Astrocyte of the cerebellum (primary cell): ENCODE measurements around the gene AGAP1.

ENCODE experiments used
- DNase-seq: peaks from one replicate; pipeline ENCODE4 v3.0.0-alpha.2; 2011; ENCODE audit warnings: low read depth
- H3K4me3 ChIP-seq: 2 replicates; pipeline ENCODE4 v1.5.1; 2011; ENCODE audit warnings: mild to moderate bottlenecking, low read depth, low read length, moderate library complexity
- in situ Hi-C: cut with HindIII; loops from 2 replicates; pipeline ENCODE4 v1.10.0; 2017; ENCODE audit warnings: low sequenced_read_pairs
- TF ChIP-seq, protein P1 (sequence below): IDR thresholded peaks from 2 replicates; pipeline ENCODE4 v1.5.1; 2012; ENCODE audit warnings: low read length, low read depth, moderate library complexity, mild to moderate bottlenecking; ENCODE audit errors: missing control alignments

The AGAP1 gene

GRCh38 chr2:236106761-236107160, 612.9 kb downstream of the AGAP1 start:
- in situ Hi-C loops = no loop called here
- no peak for DNase-seq
- H3K4me3 ChIP-seq = no peak overlapping the region
- TF ChIP-seq, protein P1, sequence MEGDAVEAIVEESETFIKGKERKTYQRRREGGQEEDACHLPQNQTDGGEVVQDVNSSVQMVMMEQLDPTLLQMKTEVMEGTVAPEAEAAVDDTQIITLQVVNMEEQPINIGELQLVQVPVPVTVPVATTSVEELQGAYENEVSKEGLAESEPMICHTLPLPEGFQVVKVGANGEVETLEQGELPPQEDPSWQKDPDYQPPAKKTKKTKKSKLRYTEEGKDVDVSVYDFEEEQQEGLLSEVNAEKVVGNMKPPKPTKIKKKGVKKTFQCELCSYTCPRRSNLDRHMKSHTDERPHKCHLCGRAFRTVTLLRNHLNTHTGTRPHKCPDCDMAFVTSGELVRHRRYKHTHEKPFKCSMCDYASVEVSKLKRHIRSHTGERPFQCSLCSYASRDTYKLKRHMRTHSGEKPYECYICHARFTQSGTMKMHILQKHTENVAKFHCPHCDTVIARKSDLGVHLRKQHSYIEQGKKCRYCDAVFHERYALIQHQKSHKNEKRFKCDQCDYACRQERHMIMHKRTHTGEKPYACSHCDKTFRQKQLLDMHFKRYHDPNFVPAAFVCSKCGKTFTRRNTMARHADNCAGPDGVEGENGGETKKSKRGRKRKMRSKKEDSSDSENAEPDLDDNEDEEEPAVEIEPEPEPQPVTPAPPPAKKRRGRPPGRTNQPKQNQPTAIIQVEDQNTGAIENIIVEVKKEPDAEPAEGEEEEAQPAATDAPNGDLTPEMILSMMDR = no peak

GRCh38 chr2:236107536-236107935, 613.7 kb downstream of the AGAP1 start:
- TF ChIP-seq, protein P1 = no peak
- no peak for DNase-seq
- in situ Hi-C loops = no loop called here
- no peak overlapping the region for H3K4me3 ChIP-seq

DNA sequence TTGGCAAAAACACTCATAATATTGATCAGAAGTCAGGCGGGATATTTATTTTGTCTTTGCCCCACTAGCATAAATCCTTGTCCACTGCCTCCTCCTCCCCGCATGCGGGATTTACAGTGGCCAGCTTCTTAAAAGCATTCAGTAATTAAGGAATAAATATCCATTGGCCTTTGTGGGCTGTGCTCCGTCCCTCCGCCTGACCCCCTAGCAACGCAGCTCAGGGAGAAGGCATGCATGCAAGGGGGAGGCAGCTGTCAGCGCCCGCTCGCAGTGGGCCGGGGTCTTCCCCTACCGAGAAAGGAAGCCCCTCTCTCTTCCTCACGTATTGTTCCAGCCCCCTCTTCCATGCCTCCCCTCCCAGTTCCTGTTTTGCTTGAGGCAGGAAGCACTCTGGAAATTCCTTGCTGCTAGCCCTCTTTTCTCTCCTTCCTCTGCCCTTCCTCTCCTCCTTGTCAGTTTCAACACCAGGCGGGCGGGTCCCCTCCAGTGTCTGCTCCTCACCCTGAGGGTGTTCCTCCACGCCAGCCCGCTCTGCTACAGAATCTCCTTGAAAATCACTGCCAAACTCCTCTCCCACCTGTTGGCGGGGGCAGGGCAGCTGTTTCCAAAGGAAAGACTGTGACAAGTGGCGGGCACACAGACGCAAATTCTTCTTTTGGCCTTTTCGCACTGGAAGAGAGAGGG, 614.2 kb downstream of the AGAP1 start:
- DNase-seq = no peak
- TF ChIP-seq, protein P1 = no peak
- no peak overlapping the region for H3K4me3 ChIP-seq
- in situ Hi-C loops = no loop called here

- in situ Hi-C loops = no loop called here
- TF ChIP-seq, protein P1 = no peak
- no peak for DNase-seq
- no peak overlapping the region for H3K4me3 ChIP-seq
These were observed 615.2 kb downstream of the AGAP1 start for GRCh38 chr2:236109061-236109460.

DNA sequence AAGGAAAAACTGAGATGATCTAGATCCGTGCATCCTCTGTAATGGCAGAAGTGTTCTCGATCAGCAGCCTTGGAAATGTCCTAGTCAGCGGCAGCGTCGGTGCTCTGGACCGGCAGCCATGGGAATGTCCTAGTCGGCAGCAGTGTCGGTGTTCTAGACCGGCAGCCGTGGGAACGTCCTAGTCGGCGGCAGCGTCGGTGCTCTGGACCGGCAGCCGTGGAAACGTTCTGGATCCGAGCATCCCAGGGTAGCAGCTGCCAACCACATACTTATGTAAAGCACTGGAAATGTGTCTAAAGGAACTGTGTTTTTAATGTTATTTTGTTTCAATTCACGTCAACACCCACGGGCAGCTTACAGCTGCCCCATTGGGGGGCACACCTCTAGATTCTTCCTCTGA, 615.6 kb downstream of the AGAP1 start:
- DNase-seq = no peak
- TF ChIP-seq, protein P1 = no peak
- no peak overlapping the region for H3K4me3 ChIP-seq
- in situ Hi-C loops = no loop called here

- DNase-seq = no peak
- no peak overlapping the region for H3K4me3 ChIP-seq
- TF ChIP-seq, protein P1 = no peak
- in situ Hi-C loops = no loop called here
These were observed 618.6 kb downstream of the AGAP1 start for GRCh38 chr2:236112466-236112865.
